H9 (cell line): ENCODE data around the gene PFKP. TPM values are rescaled to one million over a fixed set of nuclear protein-coding genes. Genes with fewer than 3 reads are reported as not detected.
A peak's percentile ranks its signal among the peaks of the same experiment; 100 is the strongest.

Experiments used
- DNase-seq: peaks from one replicate; pipeline ENCODE4 v3.0.0-alpha.2; 2017
- H2AFZ ChIP-seq: one replicate; pipeline ENCODE4 v1.6.1; 2013; ENCODE audit warnings: mild to moderate bottlenecking, low read length, control low read depth, moderate library complexity
- H2AK5ac ChIP-seq: 2 replicates; pipeline ENCODE4 v1.6.1; 2013; ENCODE audit warnings: low read length, control low read depth, mixed read lengths; ENCODE audit not compliant: insufficient read length
- H2BK120ac ChIP-seq: one replicate; pipeline ENCODE4 v1.6.1; 2013; ENCODE audit warnings: low read depth, mild to moderate bottlenecking, low read length, control low read depth, inconsistent platforms; ENCODE audit not compliant: poor library complexity, severe bottlenecking
- H2BK12ac ChIP-seq: 2 replicates; pipeline ENCODE4 v1.6.1; 2013; ENCODE audit warnings: low read length, control low read depth, mixed read lengths, low read depth; ENCODE audit not compliant: insufficient read length
- H2BK15ac ChIP-seq: 2 replicates; pipeline ENCODE4 v1.6.1; 2013; ENCODE audit warnings: low read depth, low read length, control low read depth
- H2BK20ac ChIP-seq: one replicate; pipeline ENCODE4 v1.6.1; 2013; ENCODE audit warnings: low read depth, mild to moderate bottlenecking, low read length, control low read depth, inconsistent platforms; ENCODE audit not compliant: poor library complexity, severe bottlenecking
- H2BK5ac ChIP-seq: 2 replicates; pipeline ENCODE4 v1.6.1; 2013; ENCODE audit warnings: low read length, control low read depth, mixed read lengths; ENCODE audit not compliant: insufficient read length
- H3K14ac ChIP-seq: 2 replicates; pipeline ENCODE4 v1.6.1; 2013; ENCODE audit warnings: low read length, control low read depth; ENCODE audit not compliant: insufficient read depth
- H3K18ac ChIP-seq: 2 replicates; pipeline ENCODE4 v1.6.1; 2013; ENCODE audit warnings: low read depth, mild to moderate bottlenecking, mixed read lengths, low read length, control low read depth; ENCODE audit not compliant: insufficient read length
- H3K23ac ChIP-seq: 2 replicates; pipeline ENCODE4 v1.6.1; 2013; ENCODE audit warnings: low read length, control low read depth, mixed read lengths, low read depth; ENCODE audit not compliant: insufficient read length
- H3K23me2 ChIP-seq: 2 replicates; pipeline ENCODE4 v1.6.1; 2013; ENCODE audit warnings: low read depth, mild to moderate bottlenecking, mixed read lengths, low read length, control low read depth; ENCODE audit not compliant: insufficient read length, poor library complexity, severe bottlenecking
- H3K27ac ChIP-seq: 2 replicates; pipeline ENCODE4 v1.5.1; 2013; ENCODE audit warnings: low read length, control low read depth, mixed read lengths, low read depth; ENCODE audit not compliant: insufficient read length
- H3K27me3 ChIP-seq: 2 replicates; pipeline ENCODE4 v1.6.1; 2013; ENCODE audit warnings: low read length, control low read depth, inconsistent platforms; ENCODE audit not compliant: insufficient read depth
- H3K4ac ChIP-seq: 2 replicates; pipeline ENCODE4 v1.6.1; 2013; ENCODE audit warnings: low read depth, mild to moderate bottlenecking, control low read depth, inconsistent platforms, low read length, moderate library complexity
- H3K4me1 ChIP-seq: 2 replicates; pipeline ENCODE4 v1.6.1; 2013; ENCODE audit warnings: low read length, control low read depth, inconsistent platforms; ENCODE audit not compliant: insufficient read depth
- H3K4me2 ChIP-seq: 2 replicates; pipeline ENCODE4 v1.6.1; 2013; ENCODE audit warnings: low read length, control low read depth, mixed read lengths; ENCODE audit not compliant: insufficient read length, insufficient read depth
- H3K56ac ChIP-seq: 2 replicates; pipeline ENCODE4 v1.6.1; 2013; ENCODE audit warnings: low read depth, mild to moderate bottlenecking, mixed read lengths, low read length, control low read depth; ENCODE audit not compliant: insufficient read length
- H3K79me1 ChIP-seq: 2 replicates; pipeline ENCODE4 v1.6.1; 2013; ENCODE audit warnings: low read depth, mild to moderate bottlenecking, moderate library complexity, low read length, control low read depth, inconsistent platforms; ENCODE audit not compliant: insufficient read depth, poor library complexity, severe bottlenecking
- H3K79me2 ChIP-seq: 2 replicates; pipeline ENCODE4 v1.6.1; 2013; ENCODE audit warnings: low read length, control low read depth, inconsistent platforms; ENCODE audit not compliant: insufficient read depth
- H3K9ac ChIP-seq: 2 replicates; pipeline ENCODE4 v1.6.1; 2013; ENCODE audit warnings: low read length, control low read depth, mixed read lengths; ENCODE audit not compliant: insufficient read length; ENCODE audit errors: extremely low read depth
- H3K9me3 ChIP-seq: one replicate; pipeline ENCODE4 v1.6.1; 2013; ENCODE audit warnings: low read depth, low read length, inconsistent platforms; ENCODE audit not compliant: control insufficient read depth
- H3T11ph ChIP-seq: one replicate; pipeline ENCODE4 v1.6.1; 2013; ENCODE audit warnings: mild to moderate bottlenecking, low read length, control low read depth, inconsistent platforms
- H4K20me1 ChIP-seq: one replicate; pipeline ENCODE4 v1.6.1; 2013; ENCODE audit not compliant: control insufficient read depth, insufficient read length, insufficient read depth
- H4K5ac ChIP-seq: 2 replicates; pipeline ENCODE4 v1.6.1; 2013; ENCODE audit warnings: low read depth, mild to moderate bottlenecking, mixed read lengths, low read length, control low read depth; ENCODE audit not compliant: insufficient read length
- H4K8ac ChIP-seq: replicated peaks from 2 replicates; pipeline ENCODE4 v1.6.1; 2013; ENCODE audit warnings: low read length, control low read depth, mixed read lengths, low read depth; ENCODE audit not compliant: insufficient read length
- H4K91ac ChIP-seq: 2 replicates; pipeline ENCODE4 v1.6.1; 2013; ENCODE audit warnings: low read depth, mild to moderate bottlenecking, moderate library complexity, mixed read lengths, low read length, control low read depth; ENCODE audit not compliant: insufficient read length
- H3K27ac Mint-ChIP-seq, 3 experiments: 2 replicates in 2 of 3; 3 replicates in 1 of 3; pipeline ENCODE4 v1.8.0; 2020 to 2021; ENCODE audit warnings: mixed read lengths in 3 of 3, mild to moderate bottlenecking in 1 of 3, moderate library complexity in 1 of 3
- H3K27me3 Mint-ChIP-seq: 2 replicates; pipeline ENCODE4 v1.8.0; 2021; ENCODE audit warnings: low read depth, mild to moderate bottlenecking, moderate library complexity, mixed read lengths
- H3K36me3 Mint-ChIP-seq, 3 experiments: 2 replicates in 2 of 3; 3 replicates in 1 of 3; pipeline ENCODE4 v1.8.0; 2020 to 2021; ENCODE audit warnings: low read depth in 3 of 3, mixed read lengths in 3 of 3; ENCODE audit not compliant: insufficient read depth in 1 of 3
- H3K4me1 Mint-ChIP-seq, 2 experiments: 2 replicates each; pipeline ENCODE4 v1.8.0; 2020; ENCODE audit warnings: mixed read lengths in 2 of 2
- H3K4me3 Mint-ChIP-seq, 2 experiments: 2 replicates in 1 of 2; 3 replicates in 1 of 2; pipeline ENCODE4 v1.8.0; 2020 to 2021; ENCODE audit warnings: mild to moderate bottlenecking in 2 of 2, mixed read lengths in 2 of 2, moderate library complexity in 1 of 2
- H3K9me3 Mint-ChIP-seq, 2 experiments: 2 replicates in 1 of 2; 3 replicates in 1 of 2; pipeline ENCODE4 v1.8.0; 2020; ENCODE audit warnings: mild to moderate bottlenecking in 2 of 2, mixed read lengths in 2 of 2, moderate library complexity in 1 of 2
- CTCF ChIP-seq: fragments of 200-600 bp; sonication (generic); conservative IDR thresholded peaks from 3 replicates; pipeline ENCODE4 v1.8.0; 2021; ENCODE audit warnings: antibody characterized with exemption, mild to moderate bottlenecking
- WGBS: extraction: QIAGEN DNeasy Blood & Tissue Kit; methylation state at CpG from one replicate; pipeline ENCODE4 v1.1.7; 2013; ENCODE audit warnings: missing lambda C conversion rate, low lambda C conversion rate, mixed read lengths; ENCODE audit not compliant: insufficient read length; ENCODE audit errors: extremely low coverage; 5-methylcytosine and 5-hydroxymethylcytosine counted together
- total RNA-seq: library from RNA; stranded (reverse); gene quantifications from 2 replicates; pipeline ENCODE4 v1.2.1, GENCODE V29; 2021

The PFKP gene
- total RNA-seq, 1 experiment from 2014 or later = 145 TPM

- H3K4me2 ChIP-seq = no peak overlapping the region
- H2BK5ac ChIP-seq = no peak overlapping the region
- no peak overlapping the region for H3K18ac ChIP-seq
- no CpG with 5 or more reads among the region's 20 CpGs for WGBS
- peak overlapping the region in 1 of 3 experiments; percentile 53; a peak in 1 of 7 replicates for H3K27ac Mint-ChIP-seq
- H2BK20ac ChIP-seq = no peak overlapping the region
- H3K27me3 Mint-ChIP-seq = no peaks in the 10 kb centered on the region; the same call in 1 of the 2 replicates
- H4K20me1 ChIP-seq = no peaks in the 10 kb centered on the region
- no peak overlapping the region for H3K4me3 Mint-ChIP-seq
- no peaks in the 10 kb centered on the region for H3K23me2 ChIP-seq
- no peak overlapping the region for H2AFZ ChIP-seq
- no peaks in the 10 kb centered on the region for H3K27me3 ChIP-seq
- DNase-seq = no peak
- H3K27ac ChIP-seq = no peak overlapping the region
- no peak overlapping the region for H2BK15ac ChIP-seq
- H3T11ph ChIP-seq = no peak overlapping the region
- no peaks in the 10 kb centered on the region for H3K9me3 ChIP-seq
- H3K4me1 Mint-ChIP-seq = peaks cover 7 to 13% of the 10 kb centered on the region in 2 experiments
- no peak overlapping the region for H3K9ac ChIP-seq
- H3K79me1 ChIP-seq = no peaks in the 10 kb centered on the region
- no peak overlapping the region for H4K91ac ChIP-seq
- no peak for TF ChIP-seq CTCF
- H3K4me1 ChIP-seq = no peaks in the 10 kb centered on the region; the same call in 1 of the 2 replicates
- no peak overlapping the region for H3K4ac ChIP-seq
- no peak overlapping the region for H2AK5ac ChIP-seq
- no peaks in the 10 kb centered on the region for H3K9me3 Mint-ChIP-seq
- H2BK120ac ChIP-seq = no peak overlapping the region
- H3K56ac ChIP-seq = no peak overlapping the region
- H3K14ac ChIP-seq = no peak overlapping the region
- no peak overlapping the region for H2BK12ac ChIP-seq
- no peak overlapping the region for H3K23ac ChIP-seq
- peaks cover 55 to 83% (median 82%) of the 10 kb centered on the region in 3 experiments for H3K36me3 Mint-ChIP-seq
- H3K79me2 ChIP-seq = no peaks in the 10 kb centered on the region
- no peak overlapping the region for H4K5ac ChIP-seq
- no peak overlapping the region for H4K8ac ChIP-seq
These were observed 37.8 kb downstream of the PFKP start for GRCh38 chr10:3105166-3105565.
